Activated T-cell treated with anti-CD3 and anti-CD28 coated beads, Interleukin-2, amount 50 U/mL, for 24 hours (primary cell): Measurements from ENCODE around the gene ASPHD2.

Experiments
- DNase-seq: peaks from one replicate; pipeline ENCODE4 v3.0.0-alpha.2; 2020
- H3K27ac Mint-ChIP-seq: 2 replicates; pipeline ENCODE4 v1.8.0; 2020; ENCODE audit warnings: mild to moderate bottlenecking, mixed read lengths
- H3K27me3 Mint-ChIP-seq: 2 replicates; pipeline ENCODE4 v1.8.0; 2020; ENCODE audit warnings: mixed read lengths
- H3K36me3 Mint-ChIP-seq: 2 replicates; pipeline ENCODE4 v1.8.0; 2020; ENCODE audit warnings: low read depth, mixed read lengths
- H3K4me1 Mint-ChIP-seq: 2 replicates; pipeline ENCODE4 v1.8.0; 2020; ENCODE audit warnings: low read depth, mixed read lengths
- H3K4me3 Mint-ChIP-seq: 2 replicates; pipeline ENCODE4 v1.8.0; 2020; ENCODE audit warnings: mild to moderate bottlenecking, moderate library complexity, mixed read lengths
- H3K9me3 Mint-ChIP-seq: 2 replicates; pipeline ENCODE4 v1.8.0; 2020; ENCODE audit warnings: mixed read lengths

ASPHD2 gene

DNA sequence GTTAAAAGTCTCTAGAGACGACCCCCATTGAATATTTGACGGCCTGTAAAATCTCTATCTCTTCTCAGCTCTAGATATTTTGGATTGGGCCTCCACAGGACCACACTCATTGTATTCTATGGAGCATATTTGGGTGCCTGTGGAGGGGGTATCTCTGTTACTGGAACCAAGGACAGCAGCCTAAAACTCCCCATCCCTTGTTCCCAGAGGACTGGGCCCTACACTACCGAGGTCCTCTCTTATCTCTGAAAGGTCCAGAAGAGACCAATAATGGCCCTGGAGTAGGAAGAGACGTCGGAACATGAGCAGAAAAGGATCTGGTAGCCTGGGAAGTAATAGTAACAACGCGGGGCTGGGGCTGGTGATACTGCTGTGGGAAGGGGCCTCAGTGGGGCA, 54.0 kb downstream of the ASPHD2 start:
- Mint-ChIP-seq H3K36me3 (peaks cover 65% of the 10 kb centered on the region), H3K27ac (peak overlapping the region; percentile 98), H3K9me3 (no peaks in the 10 kb centered on the region), H3K4me1 (peaks cover 67% of the 10 kb centered on the region), H3K4me3 (peak overlapping the region; percentile 96), H3K27me3 (no peaks in the 10 kb centered on the region)
- DNase-seq = no peak

DNA sequence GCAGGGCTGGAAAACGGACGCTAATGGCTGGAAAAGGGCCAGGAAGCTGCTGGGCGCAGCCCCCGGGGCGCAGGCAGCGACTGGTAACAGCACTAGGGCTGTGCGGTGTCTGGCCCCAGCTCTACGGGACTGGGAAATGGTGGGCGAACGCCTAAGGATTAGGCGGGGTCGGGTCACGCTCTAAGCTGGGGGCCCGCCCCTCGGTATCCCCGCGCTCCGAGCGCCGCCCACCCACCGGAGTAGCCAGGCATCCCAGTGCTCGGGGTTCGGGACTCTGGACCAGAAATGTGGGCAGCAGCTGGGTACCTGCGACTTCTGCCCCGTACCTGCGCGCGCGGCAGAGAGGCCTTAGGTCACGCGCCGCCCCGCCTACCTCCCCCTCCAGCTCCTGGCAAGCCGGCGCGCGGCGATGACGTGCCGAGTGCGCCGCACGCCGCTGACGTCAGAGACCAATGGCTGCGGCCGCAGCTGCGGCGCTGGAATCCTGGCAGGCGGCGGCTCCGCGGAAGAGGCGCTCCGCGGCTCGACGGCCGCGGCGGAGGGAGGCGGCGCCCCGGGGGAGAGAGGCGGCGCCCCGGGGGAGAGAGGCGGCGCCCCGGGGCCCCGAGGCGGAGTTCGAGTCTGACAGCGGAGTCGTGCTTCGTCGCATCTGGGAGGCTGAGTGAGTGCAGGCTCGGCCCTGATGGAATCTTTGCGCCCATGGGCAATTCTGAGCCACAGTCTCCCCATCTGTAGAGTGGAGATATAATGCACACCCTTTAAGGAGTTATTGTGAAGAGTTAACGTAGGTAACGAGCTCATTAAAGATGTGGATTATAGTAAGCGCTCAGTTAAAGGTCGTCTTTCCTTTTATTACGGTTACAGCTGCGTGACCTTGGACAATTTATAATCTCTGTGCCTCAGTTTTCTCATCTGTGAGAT, 54.6 kb downstream of the ASPHD2 start, which contains the start of the genes HPS4 and SRRD:
HPS4 (minus strand) TSS at position 345 of the 921 bp plus-strand sequence. CDS start 2,021 bp downstream, outside the sequence.
SRRD (plus strand) TSS at position 439 of the 921 bp plus-strand sequence; CDS start at position 453, 14 bp downstream.
- DNase-seq = peak; percentile 97
- no peaks in the 10 kb centered on the region for H3K9me3 Mint-ChIP-seq
- peaks cover 68% of the 10 kb centered on the region for H3K4me1 Mint-ChIP-seq
- H3K36me3 Mint-ChIP-seq = peaks cover 67% of the 10 kb centered on the region
- peak within 1 kb of the TSS; percentile 98 for H3K27ac Mint-ChIP-seq
- no peaks in the 10 kb centered on the region for H3K27me3 Mint-ChIP-seq
- H3K4me3 Mint-ChIP-seq = peak within 1 kb of the TSS; percentile 96

DNA sequence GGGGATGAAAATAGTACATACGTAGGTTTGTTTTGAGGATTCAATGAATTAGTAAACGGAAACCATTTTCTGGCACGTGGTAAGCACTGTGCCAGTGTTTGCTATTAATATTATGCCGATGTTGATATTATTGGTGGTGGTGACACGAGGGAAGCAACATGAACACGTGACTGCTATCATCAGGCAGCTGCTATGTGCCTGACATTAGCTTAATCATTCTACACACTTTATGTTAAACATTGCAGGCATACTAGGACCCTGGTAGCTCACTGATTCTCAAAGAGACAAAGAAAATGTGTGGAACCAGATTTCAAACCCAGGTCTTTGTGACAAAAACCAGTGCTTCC, 55.3 kb downstream of the ASPHD2 start:
- Mint-ChIP-seq H3K9me3 (no peaks in the 10 kb centered on the region), H3K36me3 (peaks cover 67% of the 10 kb centered on the region), H3K4me1 (peaks cover 62% of the 10 kb centered on the region), H3K27me3 (no peaks in the 10 kb centered on the region), H3K27ac (peak overlapping the region; percentile 98), H3K4me3 (peak overlapping the region; percentile 96)
- no peak for DNase-seq

DNA sequence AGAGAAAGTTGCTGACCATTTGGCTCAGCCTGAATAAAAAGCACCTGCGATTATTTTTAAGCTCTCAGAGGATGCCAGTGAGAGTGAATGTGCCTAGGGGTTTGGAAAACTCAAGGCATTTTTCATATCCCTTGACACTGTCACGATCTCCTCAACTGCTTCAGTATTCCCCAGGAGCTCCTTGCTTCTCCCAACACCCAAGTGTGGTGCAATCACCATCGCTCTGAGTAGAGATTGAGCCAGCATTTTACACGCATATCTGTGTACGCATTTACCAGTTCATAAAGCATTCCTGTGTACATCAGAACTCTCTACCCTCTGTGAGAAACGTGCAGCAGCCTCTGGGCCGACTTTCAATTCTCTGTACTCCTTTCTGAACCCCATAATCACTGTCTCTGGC, 56.0 kb downstream of the ASPHD2 start:
- peaks cover 67% of the 10 kb centered on the region for H3K36me3 Mint-ChIP-seq
- peak overlapping the region; percentile 96 for H3K4me3 Mint-ChIP-seq
- H3K27me3 Mint-ChIP-seq = no peaks in the 10 kb centered on the region
- peaks cover 55% of the 10 kb centered on the region for H3K4me1 Mint-ChIP-seq
- H3K9me3 Mint-ChIP-seq = no peaks in the 10 kb centered on the region
- peak overlapping the region; percentile 73 for H3K27ac Mint-ChIP-seq
- no peak for DNase-seq

DNA sequence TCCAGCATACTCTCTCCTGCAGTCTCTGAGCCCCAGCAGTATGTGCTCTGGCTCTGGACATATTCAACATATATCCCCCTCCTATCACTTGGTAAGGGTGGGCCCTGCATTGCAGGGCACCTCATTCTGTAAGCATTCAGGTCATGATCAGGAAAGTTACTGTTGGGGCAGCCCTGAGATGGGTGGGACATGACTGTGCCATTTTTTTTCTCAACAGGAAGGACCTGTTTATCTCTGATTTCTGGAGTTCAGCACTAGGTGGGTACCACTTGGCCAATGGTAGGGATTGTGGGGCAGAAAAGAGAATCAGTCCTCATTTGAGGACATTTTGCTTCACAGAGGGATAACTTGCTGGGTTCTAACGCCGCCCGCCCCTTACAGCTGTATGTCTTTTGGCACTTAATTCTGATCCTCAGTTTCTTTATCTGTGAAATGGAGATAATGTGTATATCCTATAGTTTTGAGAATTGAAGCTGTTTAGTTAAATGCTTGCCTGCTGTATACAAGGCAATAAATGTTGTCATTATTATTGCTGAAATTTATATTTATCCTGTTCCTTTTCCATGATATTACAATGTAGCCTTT, 56.8 kb downstream of the ASPHD2 start:
- Mint-ChIP-seq H3K4me1 (peaks cover 48% of the 10 kb centered on the region), H3K9me3 (no peaks in the 10 kb centered on the region), H3K27ac (peak overlapping the region; percentile 73), H3K36me3 (peaks cover 70% of the 10 kb centered on the region), H3K27me3 (no peaks in the 10 kb centered on the region), H3K4me3 (peak overlapping the region; percentile 96)
- no peak for DNase-seq

DNA sequence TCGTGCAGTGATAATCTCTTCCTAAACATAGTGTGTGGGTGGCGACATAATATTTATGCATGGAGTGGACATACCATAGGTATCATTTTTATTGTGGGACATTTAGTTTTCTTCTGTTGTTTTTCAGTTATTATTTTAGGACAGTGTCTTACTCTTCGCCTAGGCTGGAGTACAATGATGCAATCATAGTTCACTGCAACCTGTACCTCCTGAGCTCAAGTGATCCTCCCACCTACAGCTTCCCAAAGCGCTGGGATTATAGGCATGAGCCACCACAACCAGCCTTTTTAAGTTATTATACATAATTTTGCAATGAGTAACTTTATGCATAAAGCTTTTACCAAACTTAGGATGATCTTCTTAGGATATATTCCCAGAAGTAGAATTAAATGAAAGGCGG, 57.3 kb downstream of the ASPHD2 start:
- Mint-ChIP-seq H3K4me3 (no peak overlapping the region), H3K27ac (peak overlapping the region; percentile 73), H3K36me3 (peaks cover 70% of the 10 kb centered on the region)

DNA sequence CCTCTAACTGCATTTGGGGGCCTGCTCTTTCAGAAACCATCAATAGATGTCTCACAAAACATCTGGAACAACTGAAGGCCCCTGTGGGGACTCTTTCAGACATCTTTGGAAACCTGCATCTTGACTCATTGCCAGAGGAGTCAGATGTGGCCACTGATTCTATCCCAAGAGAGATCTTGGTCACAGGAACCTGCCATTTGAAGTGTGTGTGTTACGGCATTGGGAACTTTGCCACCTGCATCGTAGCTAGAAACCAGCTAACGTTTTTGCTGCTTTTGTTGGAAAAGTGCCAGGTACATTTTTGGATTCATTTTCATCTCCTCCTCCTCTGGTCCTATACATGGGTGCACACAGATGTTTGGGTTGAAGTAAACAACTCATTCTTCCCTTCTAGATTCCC, 58.9 kb downstream of the ASPHD2 start:
- Mint-ChIP-seq H3K4me1 (peaks cover 27% of the 10 kb centered on the region), H3K36me3 (peaks cover 80% of the 10 kb centered on the region), H3K27me3 (no peaks in the 10 kb centered on the region), H3K27ac (peak overlapping the region; percentile 76), H3K4me3 (no peak overlapping the region), H3K9me3 (no peaks in the 10 kb centered on the region)
- DNase-seq = no peak

More for the DNA sequence above, 57.3 kb downstream of the ASPHD2 start:
- Mint-ChIP-seq H3K9me3 (no peaks in the 10 kb centered on the region), H3K27me3 (no peaks in the 10 kb centered on the region), H3K4me1 (peaks cover 43% of the 10 kb centered on the region)
- DNase-seq = no peak

DNA sequence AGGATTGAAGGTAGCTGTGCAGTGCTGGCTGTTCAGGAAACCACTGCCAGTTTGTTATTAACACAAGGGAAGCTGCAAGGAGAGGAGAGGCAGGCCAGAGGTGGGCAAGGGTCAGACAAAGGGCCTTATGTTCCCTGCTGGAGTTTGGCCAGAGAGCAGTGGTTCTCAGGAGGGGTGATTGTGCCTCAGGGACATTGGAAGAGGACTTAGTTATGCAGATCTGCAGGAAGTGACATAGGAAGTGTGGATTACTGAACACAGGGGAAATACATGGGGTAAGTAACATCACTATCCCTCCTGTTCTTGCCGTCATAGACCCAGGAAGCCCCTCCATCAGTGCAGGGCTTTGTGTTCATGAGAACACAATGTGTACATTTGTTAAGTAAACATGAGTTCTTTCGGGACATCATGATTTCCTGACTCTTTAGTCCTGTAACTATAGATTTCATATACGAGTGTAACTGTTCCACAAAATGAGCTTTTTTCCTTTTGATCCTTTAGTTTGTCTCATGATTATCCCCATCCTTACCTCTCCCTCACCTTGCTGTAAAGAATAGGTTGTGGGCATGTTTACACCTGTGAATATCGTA, 60.5 kb downstream of the ASPHD2 start:
- peak overlapping the region; percentile 77 for H3K27ac Mint-ChIP-seq
- no peaks in the 10 kb centered on the region for H3K27me3 Mint-ChIP-seq
- H3K4me3 Mint-ChIP-seq = no peak overlapping the region
- no peak for DNase-seq
- H3K4me1 Mint-ChIP-seq = peaks cover 28% of the 10 kb centered on the region
- H3K9me3 Mint-ChIP-seq = no peaks in the 10 kb centered on the region
- H3K36me3 Mint-ChIP-seq = peaks cover 83% of the 10 kb centered on the region

DNA sequence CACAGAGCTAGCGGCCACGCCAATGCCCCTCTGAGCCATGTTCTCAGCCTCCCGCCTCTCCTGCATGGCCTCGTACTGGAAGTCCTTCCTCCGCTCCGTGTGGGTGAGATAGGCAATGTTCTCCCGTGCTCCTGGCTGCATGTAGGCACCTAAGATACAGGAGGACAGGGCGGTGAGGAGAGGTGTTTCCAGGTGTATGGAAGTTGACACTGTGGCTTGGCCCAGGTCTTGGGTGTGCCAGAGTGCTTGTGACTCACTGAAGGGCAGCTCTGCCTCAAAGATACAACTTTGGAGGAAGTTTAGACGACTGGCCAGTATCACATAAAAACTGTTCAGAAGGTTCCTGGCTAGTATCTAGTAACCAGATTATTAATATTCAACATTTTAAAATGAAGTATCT, 63.2 kb downstream of the ASPHD2 start:
- no peak overlapping the region for H3K4me3 Mint-ChIP-seq
- peak overlapping the region; percentile 56 for H3K27ac Mint-ChIP-seq
- H3K4me1 Mint-ChIP-seq = peaks cover 10% of the 10 kb centered on the region
- H3K9me3 Mint-ChIP-seq = no peaks in the 10 kb centered on the region
- H3K27me3 Mint-ChIP-seq = no peaks in the 10 kb centered on the region
- peaks cover 94% of the 10 kb centered on the region for H3K36me3 Mint-ChIP-seq
- DNase-seq = no peak

DNA sequence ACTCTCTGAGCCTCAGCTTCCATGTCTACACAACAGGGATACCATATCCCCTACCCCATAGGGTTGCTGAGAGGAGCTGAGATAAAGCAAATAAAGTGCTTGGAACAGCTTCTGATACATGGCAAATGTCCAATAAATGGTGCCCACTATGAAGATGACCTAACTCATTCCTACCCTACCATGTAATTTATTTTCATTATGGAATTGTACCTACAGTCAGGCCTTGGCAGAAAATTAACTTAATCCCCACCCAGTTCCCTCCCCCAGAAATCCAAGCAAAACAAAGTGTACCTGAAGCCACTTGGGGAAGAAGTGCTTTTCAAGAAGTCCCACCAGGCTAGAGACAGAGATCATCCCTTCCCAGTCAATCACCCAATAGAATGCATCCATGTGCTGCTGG, 65.4 kb downstream of the ASPHD2 start:
- no peak for DNase-seq
- H3K27ac Mint-ChIP-seq = peak overlapping the region; percentile 81
- H3K27me3 Mint-ChIP-seq = no peaks in the 10 kb centered on the region
- no peaks in the 10 kb centered on the region for H3K9me3 Mint-ChIP-seq
- peaks cover 9% of the 10 kb centered on the region for H3K4me1 Mint-ChIP-seq
- peaks cover 94% of the 10 kb centered on the region for H3K36me3 Mint-ChIP-seq
- no peak overlapping the region for H3K4me3 Mint-ChIP-seq
